B cell (primary cell): ENCODE data around the gene SULT1C4.

ENCODE experiments used
- CTCF ChIP-seq: fragments of 200-600 bp; IDR thresholded peaks from one replicate; pipeline ENCODE4 v1.8.0; 2022; ENCODE audit warnings: antibody characterized with exemption, mild to moderate bottlenecking
- EZH2 ChIP-seq: IDR thresholded peaks from 2 replicates; pipeline ENCODE4 v1.6.1; 2012; ENCODE audit warnings: borderline replicate concordance, low read depth, mild to moderate bottlenecking, moderate library complexity, low read length; ENCODE audit not compliant: insufficient read depth, poor library complexity, severe bottlenecking

GRCh38 chr2:108409768-108410167, 32.0 kb downstream of the SULT1C4 start:
- TF ChIP-seq CTCF (no peak), EZH2 (no peak)
